ENCODE results near the gene DPP9. TPM values are rescaled to one million over a fixed set of nuclear protein-coding genes. Genes with fewer than 3 reads are reported as not detected.
"Not testable (repeated sequence)": the region's sequence is repeated elsewhere in the genome, so short reads cannot be mapped to it uniquely, and the experiment has no call there.

Gene DPP9
- polyA plus RNA-seq, 4 donors = 19.5 to 32.9 (median 26.1) TPM

GRCh38 chr19:4742723-4743646 is 19.3 kb upstream of the DPP9 start:
- no peak for DNase-seq (ENCODE audit: low read depth in 4 of 4, low spot score in 2 of 4)

GRCh38 chr19:4740092-4740491 is 16.4 kb upstream of the DPP9 start:
- DNase-seq (ENCODE audit: low read depth in 4 of 4, low spot score in 2 of 4) = no peak

- no peak for DNase-seq (ENCODE audit: low read depth in 4 of 4, low spot score in 2 of 4)
Measured at GRCh38 chr19:4738734-4739133, 15.1 kb upstream of the DPP9 start.

GRCh38 chr19:4737955-4738600 is 14.4 kb upstream of the DPP9 start:
- DNase-seq (ENCODE audit: low read depth in 4 of 4, low spot score in 2 of 4) = no peak

- DNase-seq (ENCODE audit: low read depth in 4 of 4, low spot score in 2 of 4) = no peak
Measured at GRCh38 chr19:4733755-4734345, 10.2 kb upstream of the DPP9 start.

GRCh38 chr19:4732680-4733114 is 9.1 kb upstream of the DPP9 start:
- no peak for DNase-seq (ENCODE audit: low read depth in 4 of 4, low spot score in 2 of 4)

- no peak for DNase-seq (ENCODE audit: low read depth in 4 of 4, low spot score in 2 of 4)
Measured at GRCh38 chr19:4730740-4731171, 7.1 kb upstream of the DPP9 start.

- no peak for DNase-seq (ENCODE audit: low read depth in 4 of 4, low spot score in 2 of 4)
Measured at GRCh38 chr19:4728871-4729270, 5.2 kb upstream of the DPP9 start.

GRCh38 chr19:4722671-4723594 is 709 bp downstream of the DPP9 start:
- no peak for DNase-seq (ENCODE audit: low read depth in 4 of 4, low spot score in 2 of 4)

GRCh38 chr19:4721196-4721595 is 2.4 kb downstream of the DPP9 start:
- DNase-seq (ENCODE audit: low read depth in 4 of 4, low spot score in 2 of 4) = no peak

- no peak for DNase-seq (ENCODE audit: low read depth in 4 of 4, low spot score in 2 of 4)
Measured at GRCh38 chr19:4720037-4720700, 3.5 kb downstream of the DPP9 start.

GRCh38 chr19:4719499-4719866 is 4.2 kb downstream of the DPP9 start:
- DNase-seq (ENCODE audit: low read depth in 4 of 4, low spot score in 2 of 4) = no peak

GRCh38 chr19:4717966-4718701 is 5.5 kb downstream of the DPP9 start:
- no peak for DNase-seq (ENCODE audit: low read depth in 4 of 4, low spot score in 2 of 4)

- DNase-seq (ENCODE audit: low read depth in 4 of 4, low spot score in 2 of 4) = no peak
Measured at GRCh38 chr19:4717191-4717965, 6.3 kb downstream of the DPP9 start.

- no peak for DNase-seq (ENCODE audit: low read depth in 4 of 4, low spot score in 2 of 4)
Measured at GRCh38 chr19:4715529-4716221, 8.0 kb downstream of the DPP9 start.

- DNase-seq (ENCODE audit: low read depth in 4 of 4, low spot score in 2 of 4) = not testable (repeated sequence)
Measured at GRCh38 chr19:4715178-4715528, 8.5 kb downstream of the DPP9 start.

- no peak for DNase-seq (ENCODE audit: low read depth in 4 of 4, low spot score in 2 of 4)
Measured at GRCh38 chr19:4714016-4714415, 9.6 kb downstream of the DPP9 start.

GRCh38 chr19:4713384-4713951 is 10.2 kb downstream of the DPP9 start:
- no peak for DNase-seq (ENCODE audit: low read depth in 4 of 4, low spot score in 2 of 4)
